Type B pancreatic cell (in vitro differentiated cells): Measurements from ENCODE around the gene ABCF3. TPM values are rescaled to one million over a fixed set of nuclear protein-coding genes. Genes with fewer than 3 reads are reported as not detected.

ENCODE experiments used
- DNase-seq: peaks from one replicate; pipeline ENCODE4 v3.0.0; 2021; ENCODE audit warnings: mixed read lengths; ENCODE audit not compliant: unreplicated experiment; ENCODE audit errors: extremely low spot score
- H3K27ac Mint-ChIP-seq: 2 replicates; pipeline ENCODE4 v1.8.0; 2021; ENCODE audit warnings: mild to moderate bottlenecking, mixed read lengths
- H3K27me3 Mint-ChIP-seq: 2 replicates; pipeline ENCODE4 v1.8.0; 2021; ENCODE audit warnings: mixed read lengths
- H3K36me3 Mint-ChIP-seq: 2 replicates; pipeline ENCODE4 v1.8.0; 2021; ENCODE audit warnings: mixed read lengths
- H3K4me1 Mint-ChIP-seq: one replicate; pipeline ENCODE4 v1.8.0; 2021; ENCODE audit warnings: mixed read lengths; ENCODE audit not compliant: unreplicated experiment
- H3K4me3 Mint-ChIP-seq: 2 replicates; pipeline ENCODE4 v1.8.0; 2021; ENCODE audit warnings: mild to moderate bottlenecking, mixed read lengths
- H3K9me3 Mint-ChIP-seq: 2 replicates; pipeline ENCODE4 v1.8.0; 2021; ENCODE audit warnings: mixed read lengths
- CTCF ChIP-seq: fragments of 200-600 bp; sonication (generic); conservative IDR thresholded peaks from 2 replicates; pipeline ENCODE4 v1.5.0; 2021; ENCODE audit warnings: antibody characterized with exemption, mild to moderate bottlenecking
- total RNA-seq: library from RNA; stranded (reverse); gene quantifications from 2 replicates; pipeline ENCODE4 v1.2.1, GENCODE V29; 2021; ENCODE audit warnings: low replicate concordance

Gene ABCF3
- total RNA-seq, 1 donor from 2014 or later, result 72.3 TPM

GRCh38 chr3:184203526-184203925 is 17.5 kb downstream of the ABCF3 start:
- Mint-ChIP-seq H3K27ac (no peak overlapping the region), H3K36me3 (no peaks in the 10 kb centered on the region), H3K27me3 (peaks cover 27% of the 10 kb centered on the region), H3K4me3 (no peak overlapping the region), H3K9me3 (no peaks in the 10 kb centered on the region), H3K4me1 (no peaks in the 10 kb centered on the region)
- no peak for TF ChIP-seq CTCF
- DNase-seq, result no peak

DNA sequence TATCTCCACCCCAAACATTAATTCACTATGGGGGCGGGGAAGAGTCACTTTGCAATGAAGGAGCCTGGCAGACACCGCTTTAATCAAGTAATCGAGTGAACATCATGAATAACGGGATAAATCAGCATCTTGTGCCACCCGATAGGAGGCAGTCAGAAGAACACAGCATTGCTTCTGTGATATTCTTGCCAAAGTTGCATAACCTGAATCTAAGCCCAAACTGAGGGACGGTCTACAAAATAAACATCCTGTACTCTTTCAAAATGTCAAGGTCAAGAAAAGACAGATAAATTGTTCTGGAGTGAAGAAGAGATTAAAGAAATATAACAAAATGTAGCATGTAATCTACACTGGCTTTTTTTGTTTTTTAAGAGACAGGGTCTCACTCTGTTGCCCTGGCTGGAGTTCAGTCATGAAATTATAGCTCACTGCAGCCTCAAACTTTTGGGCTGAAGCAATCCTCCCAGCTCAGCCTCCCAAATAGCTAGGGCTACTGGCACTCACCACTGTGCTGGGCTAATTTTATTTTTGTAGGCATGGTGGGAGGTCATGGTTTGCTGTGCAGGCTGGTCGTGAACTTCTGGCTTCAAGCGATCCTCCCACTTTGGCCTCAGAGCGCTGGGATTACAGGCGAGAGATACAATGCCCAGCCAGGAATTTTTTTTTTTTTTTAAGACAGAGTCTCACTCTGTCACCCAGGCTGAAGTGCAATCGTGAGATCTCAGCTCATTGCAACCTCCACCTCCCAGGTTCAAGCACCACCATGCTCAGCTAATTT is 23.3 kb downstream of the ABCF3 start:
- Mint-ChIP-seq H3K27me3 (peaks cover 38% of the 10 kb centered on the region), H3K36me3 (no peaks in the 10 kb centered on the region), H3K4me3 (no peak overlapping the region), H3K9me3 (no peaks in the 10 kb centered on the region), H3K4me1 (no peaks in the 10 kb centered on the region), H3K27ac (no peak overlapping the region)
- DNase-seq, result no peak
- no peak for TF ChIP-seq CTCF

GRCh38 chr3:184211297-184211696 is 25.3 kb downstream of the ABCF3 start:
- no peak for DNase-seq

DNA sequence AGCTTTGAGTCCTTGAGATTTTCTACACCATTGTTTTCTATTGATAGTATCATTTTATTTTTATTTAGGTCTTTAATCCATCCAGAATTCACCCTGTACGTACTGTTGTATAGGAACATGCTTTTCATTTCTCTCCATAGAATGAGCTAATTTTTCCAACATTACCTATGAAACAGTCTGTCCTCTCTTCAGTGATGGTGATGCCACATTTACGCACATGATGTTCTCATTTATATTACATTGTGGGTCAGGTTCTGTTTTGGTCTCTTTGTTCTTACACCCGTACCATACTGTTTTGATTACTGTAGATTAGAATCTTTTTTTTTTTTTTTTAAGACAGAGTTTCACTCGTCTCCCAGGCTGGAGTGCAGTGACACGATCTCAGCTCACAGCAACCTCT is 25.7 kb downstream of the ABCF3 start:
- Mint-ChIP-seq H3K36me3 (no peaks in the 10 kb centered on the region), H3K9me3 (no peaks in the 10 kb centered on the region), H3K4me1 (no peaks in the 10 kb centered on the region), H3K4me3 (no peak overlapping the region), H3K27ac (no peak overlapping the region), H3K27me3 (peaks cover 25% of the 10 kb centered on the region)
- no peak for DNase-seq
- TF ChIP-seq CTCF, result no peak

More at GRCh38 chr3:184211297-184211696, 25.3 kb downstream of the ABCF3 start:
- Mint-ChIP-seq H3K9me3 (no peaks in the 10 kb centered on the region), H3K27me3 (peaks cover 29% of the 10 kb centered on the region), H3K4me3 (no peak overlapping the region), H3K27ac (no peak overlapping the region), H3K4me1 (no peaks in the 10 kb centered on the region), H3K36me3 (no peaks in the 10 kb centered on the region)
- no peak for TF ChIP-seq CTCF

GRCh38 chr3:184218814-184219213 is 32.8 kb downstream of the ABCF3 start:
- H3K4me3 Mint-ChIP-seq, result no peak overlapping the region
- no peak for TF ChIP-seq CTCF
- no peaks in the 10 kb centered on the region for H3K36me3 Mint-ChIP-seq
- no peak for DNase-seq
- H3K27ac Mint-ChIP-seq, result no peak overlapping the region
- H3K9me3 Mint-ChIP-seq, result no peaks in the 10 kb centered on the region
- peaks cover 24% of the 10 kb centered on the region for H3K27me3 Mint-ChIP-seq
- H3K4me1 Mint-ChIP-seq, result no peaks in the 10 kb centered on the region
